ENCODE measurements around the gene TRIM13. TPM values are rescaled to one million over a fixed set of nuclear protein-coding genes. Genes with fewer than 3 reads are reported as not detected.

TRIM13 gene
- total RNA-seq, 1 experiment from 2014 or later: 45.4 TPM

DNA sequence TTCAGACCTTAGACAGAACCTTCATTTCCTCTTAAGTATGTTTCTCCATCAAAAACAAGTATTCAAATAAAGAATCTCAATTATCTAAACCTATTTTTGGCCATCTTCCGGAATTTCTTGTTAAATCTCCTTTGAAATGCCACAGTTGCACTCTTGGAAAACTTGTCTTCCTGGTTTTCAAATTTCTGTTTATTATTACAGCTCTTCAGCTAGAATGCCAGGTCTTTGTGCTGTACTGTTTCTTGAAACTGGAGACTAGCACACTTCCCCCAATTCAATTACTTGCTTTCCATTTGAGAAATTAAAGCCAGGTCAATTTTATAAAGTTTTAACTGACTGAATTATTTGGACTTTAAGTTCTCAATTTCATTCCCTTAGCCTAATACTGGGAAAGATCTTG is 28.6 kb downstream of the TRIM13 start:
- no peak overlapping the region for H2BK20ac ChIP-seq (ENCODE audit: low read depth, low read length, poor library complexity, severe bottlenecking)
- no peaks in the 10 kb centered on the region for H3K79me1 ChIP-seq (ENCODE audit: insufficient read depth, low read depth, low read length, poor library complexity, severe bottlenecking)
- no peaks in the 10 kb centered on the region for H3K23me2 ChIP-seq (ENCODE audit: insufficient read length, low read depth, low read length, poor library complexity, severe bottlenecking)
- H2AFZ ChIP-seq (ENCODE audit: low read length): no peak overlapping the region
- no peak overlapping the region for H2AK5ac ChIP-seq (ENCODE audit: insufficient read length, low read length)
- WGBS (ENCODE audit: extremely low coverage, insufficient read length, low lambda C conversion rate): no CpG with 5 or more reads among the region's 1 CpG
- H3K4me2 ChIP-seq (ENCODE audit: insufficient read depth, insufficient read length, low read length): no peak overlapping the region
- no peak overlapping the region for H3K4ac ChIP-seq (ENCODE audit: low read depth, low read length)
- TF ChIP-seq, protein P1, sequence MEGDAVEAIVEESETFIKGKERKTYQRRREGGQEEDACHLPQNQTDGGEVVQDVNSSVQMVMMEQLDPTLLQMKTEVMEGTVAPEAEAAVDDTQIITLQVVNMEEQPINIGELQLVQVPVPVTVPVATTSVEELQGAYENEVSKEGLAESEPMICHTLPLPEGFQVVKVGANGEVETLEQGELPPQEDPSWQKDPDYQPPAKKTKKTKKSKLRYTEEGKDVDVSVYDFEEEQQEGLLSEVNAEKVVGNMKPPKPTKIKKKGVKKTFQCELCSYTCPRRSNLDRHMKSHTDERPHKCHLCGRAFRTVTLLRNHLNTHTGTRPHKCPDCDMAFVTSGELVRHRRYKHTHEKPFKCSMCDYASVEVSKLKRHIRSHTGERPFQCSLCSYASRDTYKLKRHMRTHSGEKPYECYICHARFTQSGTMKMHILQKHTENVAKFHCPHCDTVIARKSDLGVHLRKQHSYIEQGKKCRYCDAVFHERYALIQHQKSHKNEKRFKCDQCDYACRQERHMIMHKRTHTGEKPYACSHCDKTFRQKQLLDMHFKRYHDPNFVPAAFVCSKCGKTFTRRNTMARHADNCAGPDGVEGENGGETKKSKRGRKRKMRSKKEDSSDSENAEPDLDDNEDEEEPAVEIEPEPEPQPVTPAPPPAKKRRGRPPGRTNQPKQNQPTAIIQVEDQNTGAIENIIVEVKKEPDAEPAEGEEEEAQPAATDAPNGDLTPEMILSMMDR (conservative IDR thresholded peaks at IDR 0.05): no peak
- H4K20me1 ChIP-seq (ENCODE audit: control insufficient read depth, insufficient read depth, insufficient read length): no peaks in the 10 kb centered on the region
- DNase-seq: no peak
- no peaks in the 10 kb centered on the region for H3K4me1 ChIP-seq (ENCODE audit: insufficient read depth, low read length)
- no peak overlapping the region for H4K91ac ChIP-seq (ENCODE audit: insufficient read length, low read depth, low read length)
- H3K56ac ChIP-seq (ENCODE audit: insufficient read length, low read depth, low read length): no peak overlapping the region
- no peak overlapping the region for H4K8ac ChIP-seq (replicated peaks; ENCODE audit: insufficient read length, low read depth, low read length)
- H3K36me3 Mint-ChIP-seq (ENCODE audit: insufficient read depth in 1 of 3, low read depth in 3 of 3): peaks cover 0 to 4% (median 2%) of the 10 kb centered on the region in 3 experiments; a peak in 3 of 7 replicates
- no peak overlapping the region for H2BK120ac ChIP-seq (ENCODE audit: low read depth, low read length, poor library complexity, severe bottlenecking)
- H4K5ac ChIP-seq (ENCODE audit: insufficient read length, low read depth, low read length): no peak overlapping the region
- no peak overlapping the region for H3K23ac ChIP-seq (ENCODE audit: insufficient read length, low read depth, low read length)
- H3K79me2 ChIP-seq (ENCODE audit: insufficient read depth, low read length): no peaks in the 10 kb centered on the region
- H3T11ph ChIP-seq (ENCODE audit: low read length): no peak overlapping the region
- no peaks in the 10 kb centered on the region for H3K9me3 ChIP-seq (ENCODE audit: control insufficient read depth, low read depth, low read length)
- H3K27me3 Mint-ChIP-seq (ENCODE audit: low read depth): no peaks in the 10 kb centered on the region
- no peak overlapping the region for H2BK12ac ChIP-seq (ENCODE audit: insufficient read length, low read depth, low read length)
- no peak overlapping the region for H3K18ac ChIP-seq (ENCODE audit: insufficient read length, low read depth, low read length)
- no peak overlapping the region for H3K27ac Mint-ChIP-seq
- H3K27me3 ChIP-seq (ENCODE audit: insufficient read depth, low read length): no peaks in the 10 kb centered on the region
- no peak overlapping the region for H3K9ac ChIP-seq (ENCODE audit: extremely low read depth, insufficient read length, low read length)
- no peaks in the 10 kb centered on the region for H3K4me1 Mint-ChIP-seq
- H3K27ac ChIP-seq (ENCODE audit: insufficient read length, low read depth, low read length): no peak overlapping the region
- H3K4me3 Mint-ChIP-seq: no peak overlapping the region
- H2BK15ac ChIP-seq (ENCODE audit: low read depth, low read length): no peak overlapping the region
- H3K14ac ChIP-seq (ENCODE audit: insufficient read depth, low read length): no peak overlapping the region
- no peaks in the 10 kb centered on the region for H3K9me3 Mint-ChIP-seq
- no peak overlapping the region for H2BK5ac ChIP-seq (ENCODE audit: insufficient read length, low read length)
